WERI-Rb-1 (cell line): Measurements from ENCODE around the gene LHFPL2.

Source experiments
- DNase-seq: peaks from one replicate; pipeline ENCODE4 v3.0.0-alpha.2; 2020
- H3K27ac ChIP-seq: fragments of 250-450 bp; sonication (Bioruptor Pico); 2 replicates; pipeline ENCODE4 v1.5.1; 2020; ENCODE audit warnings: mild to moderate bottlenecking, moderate library complexity
- H3K27me3 ChIP-seq: fragments of 250-450 bp; sonication (Bioruptor Pico); 2 replicates; pipeline ENCODE4 v1.5.1; 2021; ENCODE audit warnings: mild to moderate bottlenecking, low read depth, moderate library complexity; ENCODE audit not compliant: insufficient read depth, severe bottlenecking
- H3K36me3 ChIP-seq: fragments of 250-450 bp; sonication (Bioruptor Pico); 2 replicates; pipeline ENCODE4 v1.5.1; 2020; ENCODE audit warnings: mild to moderate bottlenecking, moderate library complexity
- H3K4me3 ChIP-seq: 2 replicates; pipeline ENCODE4 v1.5.1; 2011; ENCODE audit warnings: low read depth, mild to moderate bottlenecking, control low read depth, low read length
- H3K9me3 ChIP-seq: fragments of 250-450 bp; sonication (Bioruptor Pico); 2 replicates; pipeline ENCODE4 v1.5.1; 2021; ENCODE audit warnings: mild to moderate bottlenecking, moderate library complexity; ENCODE audit not compliant: severe bottlenecking
- CTCF ChIP-seq: IDR thresholded peaks from 2 replicates; pipeline ENCODE4 v1.5.1; 2011; ENCODE audit warnings: low read depth, mild to moderate bottlenecking, control low read depth, inconsistent platforms, low read length

The LHFPL2 gene

GRCh38 chr5:78449103-78449502 lies 199.5 kb downstream of the LHFPL2 start:
- H3K27ac ChIP-seq = no peak overlapping the region
- H3K9me3 ChIP-seq = no peaks in the 10 kb centered on the region
- DNase-seq = no peak
- no peak overlapping the region for H3K4me3 ChIP-seq
- no peak for TF ChIP-seq CTCF
- H3K36me3 ChIP-seq = peaks cover 18% of the 10 kb centered on the region
- H3K27me3 ChIP-seq = no peaks in the 10 kb centered on the region

GRCh38 chr5:78447775-78448424 lies 200.7 kb downstream of the LHFPL2 start:
- Histone ChIP-seq H3K27ac (no peak overlapping the region), H3K4me3 (no peak overlapping the region), H3K9me3 (no peaks in the 10 kb centered on the region), H3K27me3 (no peaks in the 10 kb centered on the region), H3K36me3 (peaks cover 18% of the 10 kb centered on the region)
- DNase-seq = no peak
- TF ChIP-seq CTCF = no peak
